HCT116 (cell line): ENCODE measurements around the gene MRS2. TPM values are rescaled to one million over a fixed set of nuclear protein-coding genes. Genes with fewer than 3 reads are reported as not detected.

Experiments
- ATAC-seq: fragments of 200-7000 bp; cut with Tn5 transposase; 2 replicates; pipeline ENCODE4 v1.9.1; 2020; ENCODE audit warnings: mild to moderate bottlenecking, moderate library complexity
- BruUV-seq: library from RNA; stranded (reverse); fragments of 400-500 nt; replicated peaks from 2 replicates; lab custom pipeline; 2021; lab: Mats Ljungman, UMichigan
- CTCF ChIA-PET: fragments of 300-600 bp; sonication (Branson Sonifier 250); formaldehyde crosslinking; loops from one replicate; lab custom pipeline; 2021; ENCODE audit warnings: antibody characterized with exemption; lab: Charles Lee
- POLR2A ChIA-PET: fragments of 300-600, 350-600 bp; sonication (Branson Sonifier 250); formaldehyde crosslinking; loops from one replicate; lab custom pipeline; 2021; ENCODE audit warnings: antibody characterized with exemption; lab: Charles Lee
- RAD21 ChIA-PET, 2 experiments: fragments of 300-600 bp; sonication (Branson Sonifier 250); formaldehyde crosslinking; loops; one replicate each; lab custom pipeline; 2023; ENCODE audit warnings: low total read pairs in 2 of 2; ENCODE audit not compliant: uncharacterized antibody in 2 of 2, unreplicated experiment in 2 of 2, low non-redundant PET in 1 of 2; lab: Charles Lee
- DNase-seq: peaks from one replicate; pipeline ENCODE4 v3.0.0-alpha.2; 2010; ENCODE audit warnings: low read depth, low spot score
- H2AFZ ChIP-seq: fragments of 200-600 bp; shearing (Covaris generic), sonication (generic); 2 replicates; pipeline ENCODE4 v1.6.1; 2017; ENCODE audit warnings: low read depth, mixed run types, mixed read lengths, antibody characterized with exemption, low read length; ENCODE audit not compliant: poor library complexity, severe bottlenecking
- H3K27ac ChIP-seq: 2 replicates; pipeline ENCODE4 v1.5.1; 2012; ENCODE audit warnings: low read depth, low read length
- H3K27me3 ChIP-seq: fragments of 200-600 bp; sonication (generic); 2 replicates; pipeline ENCODE4 v1.6.1; 2016; ENCODE audit warnings: mixed run types, low read length, mixed read lengths; ENCODE audit not compliant: insufficient read depth
- H3K36me3 ChIP-seq, 2 experiments: fragments of 200-500 bp in 1 of 2; fragments of 200-600 bp in 1 of 2; sonication (Bioruptor generic) in 1 of 2; sonication (generic) in 1 of 2; 2 replicates each; pipeline versions ENCODE4 v1.5.1 to v1.6.1; 2014 to 2016; ENCODE audit warnings: low read length in 2 of 2, inconsistent platforms in 1 of 2, mixed read lengths in 1 of 2, mixed run types in 1 of 2; ENCODE audit not compliant: insufficient read depth in 2 of 2, control insufficient read depth in 1 of 2
- H3K4me1 ChIP-seq, 2 experiments: fragments of 200-600 bp in 1 of 2; sonication (generic) in 1 of 2; 2 replicates each; pipeline versions ENCODE4 v1.5.1 to v1.6.1; 2012 to 2017; ENCODE audit warnings: low read length in 2 of 2, inconsistent platforms in 1 of 2, mild to moderate bottlenecking in 1 of 2, mixed read lengths in 1 of 2, mixed run types in 1 of 2, moderate library complexity in 1 of 2; ENCODE audit not compliant: insufficient read depth in 2 of 2, control insufficient read depth in 1 of 2
- H3K4me2 ChIP-seq: fragments of 200-600 bp; sonication (generic); 2 replicates; pipeline ENCODE4 v1.6.1; 2017; ENCODE audit warnings: mixed run types, low read length, mixed read lengths
- H3K4me3 ChIP-seq, 2 experiments: fragments of 200-600 bp in 1 of 2; sonication (generic) in 1 of 2; replicated peaks in 1 of 2; 2 replicates each; pipeline ENCODE4 v1.5.1; 2011 to 2016; ENCODE audit warnings: low read length in 2 of 2, control low read depth in 1 of 2, low read depth in 1 of 2, mild to moderate bottlenecking in 1 of 2, mixed read lengths in 1 of 2, mixed run types in 1 of 2
- H3K79me2 ChIP-seq: fragments of 200-600 bp; sonication (generic); 2 replicates; pipeline ENCODE4 v1.6.1; 2017; ENCODE audit warnings: mild to moderate bottlenecking, mixed run types, low read length, moderate library complexity, mixed read lengths; ENCODE audit not compliant: insufficient read depth
- H3K9ac ChIP-seq: fragments of 200-600 bp; sonication (generic); 2 replicates; pipeline ENCODE4 v1.6.1; 2016; ENCODE audit warnings: low read length, mixed read lengths
- H3K9me2 ChIP-seq: fragments of 200-600 bp; sonication (generic), shearing (Covaris generic); 2 replicates; pipeline ENCODE4 v1.6.1; 2017; ENCODE audit warnings: mixed run types, mild to moderate bottlenecking, moderate library complexity; ENCODE audit not compliant: insufficient read depth
- H3K9me3 ChIP-seq, 2 experiments: fragments of 200-500 bp in 1 of 2; fragments of 200-600 bp in 1 of 2; sonication (Bioruptor generic) in 1 of 2; sonication (generic) in 1 of 2; 2 replicates each; pipeline ENCODE4 v1.6.1; 2014 to 2017; ENCODE audit warnings: low read length in 2 of 2, mixed read lengths in 2 of 2, inconsistent platforms in 1 of 2, low read depth in 1 of 2, mild to moderate bottlenecking in 1 of 2, mixed run types in 1 of 2, moderate library complexity in 1 of 2; ENCODE audit not compliant: control insufficient read depth in 1 of 2, insufficient read depth in 1 of 2
- H4K20me1 ChIP-seq: fragments of 200-600 bp; sonication (generic), shearing (Covaris generic); 2 replicates; pipeline ENCODE4 v1.6.1; 2017; ENCODE audit warnings: mixed run types, mild to moderate bottlenecking, moderate library complexity; ENCODE audit not compliant: insufficient read depth
- ATF3 ChIP-seq: IDR thresholded peaks from 2 replicates; pipeline ENCODE4 v1.6.1; 2012
- JUND ChIP-seq: IDR thresholded peaks from 2 replicates; pipeline ENCODE4 v1.6.1; 2012
- MAX ChIP-seq: IDR thresholded peaks from 2 replicates; pipeline ENCODE4 v1.6.1; 2012
- RAD21 ChIP-seq: IDR thresholded peaks from 2 replicates; pipeline ENCODE4 v1.6.1; 2012; ENCODE audit warnings: low read depth, mild to moderate bottlenecking
- REST ChIP-seq: IDR thresholded peaks from 2 replicates; pipeline ENCODE4 v1.6.1; 2012; ENCODE audit warnings: low read depth
- SRF ChIP-seq: IDR thresholded peaks from 2 replicates; pipeline ENCODE4 v1.6.1; 2012; ENCODE audit warnings: low read depth
- TCF7L2 ChIP-seq: IDR thresholded peaks from 2 replicates; pipeline ENCODE4 v1.7.0; 2011; ENCODE audit warnings: borderline replicate concordance, inconsistent platforms; ENCODE audit not compliant: insufficient read depth, insufficient read length; ENCODE audit errors: extremely low read depth
- intact Hi-C: fragments of 100-400 bp; cut with micrococcal nuclease; formaldehyde crosslinking; loops from 2 replicates; pipeline ENCODE4 v1.10.0; 2022
- total RNA-seq: library from RNA; stranded (reverse); gene quantifications from one replicate; pipeline ENCODE4 v1.2.1, GENCODE V29; 2021; ENCODE audit not compliant: unreplicated experiment

MRS2 gene
- total RNA-seq, 1 experiment from 2014 or later: 39.9 TPM

GRCh38 chr6:24401458-24401857 lies 1.3 kb upstream of the MRS2 start:
- Histone ChIP-seq H3K4me1 (peaks cover 2 to 20% of the 10 kb centered on the region in 2 experiments; a peak in 3 of 4 replicates), H3K4me2 (no peak overlapping the region), H2AFZ (no peak overlapping the region), H3K79me2 (peaks cover 41% of the 10 kb centered on the region), H3K4me3 (no peak overlapping the region), H3K36me3 (peaks cover 5 to 6% of the 10 kb centered on the region in 2 experiments; a peak in 3 of 4 replicates)
- CTCF ChIA-PET: interaction anchor here (1.5 to 2.6 kb wide), 2 partner anchors 12 to 118 kb away, joined by 4 to 23 read pairs; no protein-coding TSS in a partner anchor
- no peak for DNase-seq
- POLR2A ChIA-PET: interaction anchor here (1.7 kb wide), 1 partner anchor 12 kb away, joined by 5 read pairs; no protein-coding TSS in a partner anchor
- no peak for TF ChIP-seq TCF7L2
- no peak for TF ChIP-seq REST
- no peak for TF ChIP-seq MAX
- no peak for TF ChIP-seq ATF3
- TF ChIP-seq JUND: no peak
- TF ChIP-seq SRF: no peak
- no peak for TF ChIP-seq RAD21
- TF ChIP-seq, all 23 proteins: peak for 0
- RAD21 ChIA-PET: no interaction called here
- no peak for ATAC-seq
- no peak overlapping the region for H3K9ac ChIP-seq
- no TSS peak for BruUV-seq
- H3K27me3 ChIP-seq: no peaks in the 10 kb centered on the region
- H3K27ac ChIP-seq: no peak overlapping the region
- peaks cover 0 to 5% of the 10 kb centered on the region in 2 experiments; a peak in 1 of 4 replicates for H3K9me3 ChIP-seq
- intact Hi-C loops: loop anchor here (10.0 kb wide), 1 partner anchor 373 kb away; the partner anchor contains the start of gene GMNN
- no peaks in the 10 kb centered on the region; the same call in 1 of the 2 replicates for H4K20me1 ChIP-seq
- H3K9me2 ChIP-seq: no peaks in the 10 kb centered on the region
